A673 (cell line): ENCODE data around the gene UBE3B. TPM values are rescaled to one million over a fixed set of nuclear protein-coding genes. Genes with fewer than 3 reads are reported as not detected.

Source experiments
- BruUV-seq: library from RNA; stranded (reverse); fragments of 400-500 nt; replicated peaks from 2 replicates; lab custom pipeline; 2021; lab: Mats Ljungman, UMichigan
- CTCF ChIA-PET: fragments of 300-600 bp; sonication (Branson Sonifier 250); formaldehyde crosslinking; loops from one replicate; lab custom pipeline; 2022; ENCODE audit warnings: antibody characterized with exemption; lab: Charles Lee
- POLR2A ChIA-PET: fragments of 300-600 bp; sonication (Branson Sonifier 250); formaldehyde crosslinking; loops from one replicate; lab custom pipeline; 2022; ENCODE audit warnings: antibody characterized with exemption; ENCODE audit not compliant: low non-redundant PET; lab: Charles Lee
- DNase-seq: peaks from one replicate; pipeline ENCODE4 v3.0.0-alpha.2; 2015; ENCODE audit warnings: low spot score
- H3K27ac ChIP-seq: fragments of 200-600 bp; sonication (generic); 2 replicates; pipeline ENCODE4 v1.5.1; 2016; ENCODE audit warnings: mixed run types, low read depth, mild to moderate bottlenecking, mixed read lengths, antibody characterized with exemption, low read length; ENCODE audit not compliant: poor library complexity, severe bottlenecking
- H3K27me3 ChIP-seq: fragments of 200-600 bp; sonication (generic); replicated peaks from 2 replicates; pipeline ENCODE4 v1.6.1; 2017; ENCODE audit warnings: mixed run types, low read depth, mild to moderate bottlenecking, mixed read lengths, antibody characterized with exemption, low read length; ENCODE audit not compliant: insufficient read depth, poor library complexity
- H3K36me3 ChIP-seq: fragments of 200-600 bp; sonication (generic); 2 replicates; pipeline ENCODE4 v1.6.1; 2016; ENCODE audit warnings: mixed run types, mild to moderate bottlenecking, mixed read lengths, antibody characterized with exemption, low read length; ENCODE audit not compliant: insufficient read depth, poor library complexity, severe bottlenecking
- H3K4me1 ChIP-seq: fragments of 200-600 bp; sonication (generic); 2 replicates; pipeline ENCODE4 v1.6.1; 2017; ENCODE audit warnings: mixed run types, mild to moderate bottlenecking, mixed read lengths, antibody characterized with exemption, low read length; ENCODE audit not compliant: insufficient read depth, poor library complexity, severe bottlenecking
- H3K4me3 ChIP-seq: fragments of 200-600 bp; sonication (generic); 2 replicates; pipeline ENCODE4 v1.5.1; 2016; ENCODE audit warnings: low read depth, mixed run types, mild to moderate bottlenecking, mixed read lengths, low read length; ENCODE audit not compliant: poor library complexity, severe bottlenecking
- H3K9me3 ChIP-seq: fragments of 200-600 bp; sonication (generic); 2 replicates; pipeline ENCODE4 v1.6.1; 2016; ENCODE audit warnings: mixed run types, low read depth, mild to moderate bottlenecking, mixed read lengths, antibody characterized with exemption, low read length; ENCODE audit not compliant: poor library complexity, severe bottlenecking
- CTCF ChIP-seq: fragments of 300-800, 200-600 bp; sonication (generic); conservative IDR thresholded peaks from 2 replicates; pipeline ENCODE4 v1.5.1; 2017; ENCODE audit warnings: low read depth, mild to moderate bottlenecking, antibody characterized with exemption, low read length, moderate library complexity, mixed read lengths
- EZH2 ChIP-seq: fragments of 200-600 bp; sonication (generic); IDR thresholded peaks from 2 replicates; pipeline ENCODE4 v1.6.1; 2017; ENCODE audit warnings: borderline replicate concordance, low read depth, mild to moderate bottlenecking, mixed read lengths, antibody characterized with exemption, low read length; ENCODE audit not compliant: poor library complexity, severe bottlenecking
- intact Hi-C: fragments of 100-400 bp; cut with micrococcal nuclease; formaldehyde crosslinking; loops from one replicate; pipeline ENCODE4 v1.10.0; 2022; ENCODE audit not compliant: unreplicated experiment
- total RNA-seq: library from RNA; stranded (reverse); gene quantifications from 2 replicates; pipeline ENCODE4 v1.2.3, GENCODE V29; 2021

The UBE3B gene
- total RNA-seq, 1 experiment from 2014 or later, result 29.2 TPM

GRCh38 chr12:109430244-109430643 lies 47.2 kb upstream of the UBE3B start:
- intact Hi-C loops, result loop anchor here (5.0 kb wide), 1 partner anchor 47 kb away; the partner anchor contains the start of genes KCTD10 and UBE3B
- H3K4me3 ChIP-seq, result no peak overlapping the region
- no peaks in the 10 kb centered on the region for H3K4me1 ChIP-seq
- H3K27me3 ChIP-seq, result no peaks in the 10 kb centered on the region
- no TSS peak for BruUV-seq
- H3K9me3 ChIP-seq, result no peaks in the 10 kb centered on the region
- CTCF ChIA-PET, result no interaction called here
- H3K36me3 ChIP-seq, result no peaks in the 10 kb centered on the region
- no peak for DNase-seq
- POLR2A ChIA-PET, result no interaction called here
- no peak for TF ChIP-seq EZH2
- no peak for TF ChIP-seq CTCF
- no peak overlapping the region for H3K27ac ChIP-seq

- no TSS peak for BruUV-seq
- no peak for TF ChIP-seq CTCF
- no peak for TF ChIP-seq EZH2
Observed at GRCh38 chr12:109432431-109432830, 45.0 kb upstream of the UBE3B start.

GRCh38 chr12:109432842-109433304 lies 44.6 kb upstream of the UBE3B start:
- no peaks in the 10 kb centered on the region for H3K27me3 ChIP-seq
- DNase-seq, result peak; percentile 79
- no TSS peak for BruUV-seq
- TF ChIP-seq CTCF, result peak; percentile 99
- TF ChIP-seq EZH2, result no peak
- H3K4me1 ChIP-seq, result no peaks in the 10 kb centered on the region
- CTCF ChIA-PET, result interaction anchor here (0.5 to 1.4 kb wide), 4 partner anchors 12 to 342 kb away, joined by 3 to 12 read pairs (median 4); no protein-coding TSS in a partner anchor
- H3K4me3 ChIP-seq, result no peak overlapping the region
- POLR2A ChIA-PET, result no interaction called here
- no peak overlapping the region for H3K27ac ChIP-seq
- intact Hi-C loops, result loop anchor here (2.0 to 5.0 kb wide), 2 partner anchors 44 to 342 kb away; partner anchors contain the start of genes KCTD10 and UBE3B
- no peaks in the 10 kb centered on the region for H3K9me3 ChIP-seq
- no peaks in the 10 kb centered on the region for H3K36me3 ChIP-seq

More at GRCh38 chr12:109432431-109432830, 45.0 kb upstream of the UBE3B start:
- Histone ChIP-seq H3K36me3 (no peaks in the 10 kb centered on the region), H3K4me1 (no peaks in the 10 kb centered on the region), H3K27me3 (no peaks in the 10 kb centered on the region), H3K9me3 (no peaks in the 10 kb centered on the region), H3K4me3 (no peak overlapping the region), H3K27ac (no peak overlapping the region)
- intact Hi-C loops, result loop anchor here (2.0 to 5.0 kb wide), 2 partner anchors 45 to 342 kb away; partner anchors contain the start of genes KCTD10 and UBE3B
- ChIA-PET CTCF (interaction anchor here (0.5 to 1.4 kb wide), 4 partner anchors 11 to 343 kb away, joined by 3 to 12 read pairs (median 4); no protein-coding TSS in a partner anchor), POLR2A (no interaction called here)
- no peak for DNase-seq
